Measurements from ENCODE around the gene EVX1. TPM values are rescaled to one million over a fixed set of nuclear protein-coding genes. Genes with fewer than 3 reads are reported as not detected.

Gene EVX1
- total RNA-seq, 1 experiment from 2014 or later = not detected

DNA sequence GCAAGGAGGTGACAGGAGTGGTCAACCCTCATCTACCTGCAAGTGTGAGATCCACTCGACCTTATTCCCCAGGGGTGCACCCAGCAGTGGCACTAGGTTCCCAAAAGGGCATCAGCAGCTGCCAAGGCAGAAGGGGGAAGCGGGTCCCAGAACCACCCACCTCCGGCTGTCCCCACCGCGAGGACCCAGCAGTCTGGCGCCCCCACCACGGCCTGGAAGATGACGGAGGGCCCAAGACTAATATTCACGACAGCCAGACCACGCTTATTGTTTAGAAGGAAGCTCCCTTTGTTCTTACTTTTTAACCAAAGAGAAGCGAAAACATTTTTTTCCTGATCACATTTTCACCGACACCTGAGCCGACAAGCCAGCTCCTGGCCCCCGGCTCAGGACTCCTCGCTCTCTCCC, 3.6 kb upstream of the EVX1 start:
- H3K4me3 ChIP-seq (ENCODE audit: low read length) = no peak overlapping the region
- no peaks in the 10 kb centered on the region for H3K27me3 ChIP-seq (ENCODE audit: low read length)
- no peak overlapping the region for H3K27ac ChIP-seq (ENCODE audit: low read length)
- H3K4me1 ChIP-seq (ENCODE audit: low read length) = no peaks in the 10 kb centered on the region
- DNase-seq = no peak
- no peak overlapping the region for H3K9ac ChIP-seq (ENCODE audit: low read length)
- no peaks in the 10 kb centered on the region; the same call in 1 of the 2 replicates for H4K20me1 ChIP-seq (ENCODE audit: insufficient read depth, low read depth, low read length)
- no peaks in the 10 kb centered on the region for H3K79me2 ChIP-seq (ENCODE audit: low read length)
- no peak overlapping the region for H2AFZ ChIP-seq (ENCODE audit: low read length)
- H3K9me3 ChIP-seq (ENCODE audit: low read length) = no peaks in the 10 kb centered on the region
- H3K36me3 ChIP-seq (ENCODE audit: insufficient read depth, low read length) = no peaks in the 10 kb centered on the region
- no peaks in the 10 kb centered on the region for H3K9me2 ChIP-seq (replicated peaks; ENCODE audit: insufficient read depth, low read length)
- no peak overlapping the region for H3K4me2 ChIP-seq (ENCODE audit: low read depth, low read length, poor library complexity, severe bottlenecking)

DNA sequence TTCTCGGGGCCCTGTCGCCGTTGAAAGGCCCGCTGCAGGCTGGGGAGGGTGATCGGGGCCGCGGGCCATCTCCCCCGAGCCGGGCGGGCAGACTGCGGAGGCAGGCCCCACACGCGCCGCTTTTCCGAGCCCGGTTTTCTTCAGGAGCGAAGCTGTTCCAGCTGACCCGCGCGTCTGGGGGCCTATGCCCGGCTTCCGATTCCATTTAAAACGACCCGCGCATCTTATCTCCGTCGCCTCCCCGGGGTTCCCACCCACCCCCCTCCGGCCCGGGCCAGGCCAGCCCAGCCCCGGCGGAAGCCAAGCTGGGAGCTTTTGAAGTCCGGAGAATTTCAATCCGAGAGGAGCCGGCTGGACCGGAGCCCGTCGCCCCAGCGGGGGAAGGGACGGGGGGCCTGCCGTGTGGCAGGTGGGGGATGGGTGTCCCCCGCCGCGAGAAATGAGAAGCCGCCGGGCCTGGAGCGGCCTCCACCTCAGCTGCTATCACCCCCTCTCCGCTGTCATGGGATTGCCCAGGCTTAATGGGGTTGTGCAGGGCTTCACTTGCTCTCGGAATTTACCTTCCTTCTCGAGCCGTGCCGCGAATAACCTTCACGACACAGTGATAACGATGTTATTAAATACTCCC, 3.1 kb upstream of the EVX1 start:
- H3K9me3 ChIP-seq (ENCODE audit: low read length) = no peaks in the 10 kb centered on the region
- no peak overlapping the region for H3K9ac ChIP-seq (ENCODE audit: low read length)
- H3K4me2 ChIP-seq (ENCODE audit: low read depth, low read length, poor library complexity, severe bottlenecking) = no peak overlapping the region
- no peaks in the 10 kb centered on the region for H3K4me1 ChIP-seq (ENCODE audit: low read length)
- no peak overlapping the region for H3K4me3 ChIP-seq (ENCODE audit: low read length)
- H3K27me3 ChIP-seq (ENCODE audit: low read length) = no peaks in the 10 kb centered on the region
- no peaks in the 10 kb centered on the region for H3K79me2 ChIP-seq (ENCODE audit: low read length)
- no peak overlapping the region for H3K27ac ChIP-seq (ENCODE audit: low read length)
- no peak overlapping the region for H2AFZ ChIP-seq (ENCODE audit: low read length)
- H3K36me3 ChIP-seq (ENCODE audit: insufficient read depth, low read length) = no peaks in the 10 kb centered on the region
- DNase-seq = no peak
- H3K9me2 ChIP-seq (replicated peaks; ENCODE audit: insufficient read depth, low read length) = no peaks in the 10 kb centered on the region
- H4K20me1 ChIP-seq (ENCODE audit: insufficient read depth, low read depth, low read length) = no peaks in the 10 kb centered on the region; the same call in 1 of the 2 replicates

DNA sequence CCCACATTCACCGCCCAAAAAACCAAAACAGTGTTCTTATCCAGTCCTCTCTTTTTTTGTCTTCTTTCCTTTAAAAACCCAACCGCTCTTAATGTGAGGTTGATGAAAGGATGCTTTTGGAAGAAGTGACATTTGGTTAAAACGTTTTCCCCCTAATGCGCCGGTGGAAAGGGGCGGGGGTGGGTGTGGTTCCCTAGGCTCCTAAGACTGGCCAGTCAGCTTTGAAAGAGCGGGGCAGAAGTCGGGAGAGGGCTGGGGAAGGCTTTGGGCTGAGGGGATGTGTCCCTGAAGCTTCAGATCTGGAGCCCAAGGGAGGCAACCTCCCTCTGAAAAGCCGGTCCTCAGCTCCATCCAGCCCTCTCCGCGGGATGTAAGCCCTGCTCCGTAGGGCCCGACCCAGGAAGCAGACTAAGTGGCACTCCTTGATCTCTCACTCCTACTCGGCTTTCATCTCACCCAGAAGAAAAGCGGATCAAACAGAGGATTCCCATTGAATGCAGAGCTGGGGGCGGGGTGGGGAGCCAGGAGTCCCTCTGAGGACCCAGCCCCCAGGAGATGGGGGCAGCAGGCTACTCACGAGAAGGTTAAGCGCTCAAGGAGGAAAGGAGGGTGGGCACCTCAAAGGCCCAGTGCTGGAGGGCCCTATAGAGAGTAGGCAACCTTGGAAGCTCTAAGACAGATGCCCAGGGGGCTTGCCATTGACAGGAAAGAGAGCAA, 2.4 kb upstream of the EVX1 start:
- no peaks in the 10 kb centered on the region for H3K9me2 ChIP-seq (replicated peaks; ENCODE audit: insufficient read depth, low read length)
- no peaks in the 10 kb centered on the region for H3K4me1 ChIP-seq (ENCODE audit: low read length)
- H2AFZ ChIP-seq (ENCODE audit: low read length) = no peak overlapping the region
- H3K79me2 ChIP-seq (ENCODE audit: low read length) = no peaks in the 10 kb centered on the region
- no peak for DNase-seq
- no peaks in the 10 kb centered on the region for H3K27me3 ChIP-seq (ENCODE audit: low read length)
- no peak overlapping the region for H3K27ac ChIP-seq (ENCODE audit: low read length)
- H3K4me3 ChIP-seq (ENCODE audit: low read length) = no peak overlapping the region
- no peaks in the 10 kb centered on the region for H3K36me3 ChIP-seq (ENCODE audit: insufficient read depth, low read length)
- no peaks in the 10 kb centered on the region; the same call in 1 of the 2 replicates for H4K20me1 ChIP-seq (ENCODE audit: insufficient read depth, low read depth, low read length)
- H3K9me3 ChIP-seq (ENCODE audit: low read length) = no peaks in the 10 kb centered on the region
- H3K9ac ChIP-seq (ENCODE audit: low read length) = no peak overlapping the region
- H3K4me2 ChIP-seq (ENCODE audit: low read depth, low read length, poor library complexity, severe bottlenecking) = no peak overlapping the region

DNA sequence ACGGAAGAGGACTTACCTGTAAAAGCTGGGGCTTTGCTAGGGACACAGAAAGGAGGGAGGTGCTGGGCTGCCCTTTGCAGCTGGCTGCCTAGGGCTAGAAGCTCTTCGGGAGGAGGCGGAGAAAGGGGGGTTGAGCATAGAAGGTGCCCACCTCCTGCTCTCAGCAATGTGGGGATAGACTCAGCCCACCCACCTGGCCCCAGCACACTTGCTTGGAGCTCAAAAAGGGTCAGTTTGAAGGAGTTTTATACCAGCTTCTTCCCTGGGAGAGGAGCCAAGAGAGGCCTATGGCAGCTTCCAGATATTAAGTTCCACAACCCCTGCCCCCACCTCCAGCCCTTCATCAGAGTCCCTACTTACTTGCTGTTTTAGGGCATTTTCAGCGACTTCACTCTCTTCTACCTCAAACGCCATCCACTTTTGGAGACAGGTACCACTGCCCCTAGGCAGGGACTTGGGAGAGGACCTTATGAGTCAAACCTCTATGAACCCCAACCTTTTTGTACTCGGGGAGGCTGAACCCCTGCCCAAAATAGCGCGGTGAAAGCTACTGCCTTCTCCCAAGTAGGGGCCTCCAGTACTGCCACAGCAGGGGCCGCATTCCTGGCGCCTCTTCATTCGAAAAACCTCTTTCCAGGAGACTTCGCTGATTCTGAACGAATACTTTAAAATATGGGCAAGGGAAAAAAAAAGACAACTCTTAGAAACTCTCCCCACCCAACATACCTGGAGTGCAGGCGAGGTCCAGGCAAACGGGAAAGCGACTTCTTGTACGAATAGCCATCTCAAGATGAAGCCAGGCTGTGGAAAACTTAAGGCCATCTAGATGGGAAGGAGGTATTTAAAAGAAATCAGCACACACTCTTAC, 1.2 kb upstream of the EVX1 start:
- Histone ChIP-seq H3K9me3 (ENCODE audit: low read length) (no peaks in the 10 kb centered on the region), H3K27me3 (ENCODE audit: low read length) (no peaks in the 10 kb centered on the region), H3K79me2 (ENCODE audit: low read length) (no peaks in the 10 kb centered on the region), H3K4me1 (ENCODE audit: low read length) (no peaks in the 10 kb centered on the region), H3K36me3 (ENCODE audit: insufficient read depth, low read length) (no peaks in the 10 kb centered on the region), H3K4me2 (ENCODE audit: low read depth, low read length, poor library complexity, severe bottlenecking) (no peak overlapping the region), H3K4me3 (ENCODE audit: low read length) (no peak overlapping the region), H3K9me2 (replicated peaks; ENCODE audit: insufficient read depth, low read length) (no peaks in the 10 kb centered on the region), H3K9ac (ENCODE audit: low read length) (no peak overlapping the region), H4K20me1 (ENCODE audit: insufficient read depth, low read depth, low read length) (no peaks in the 10 kb centered on the region; the same call in 1 of the 2 replicates), H2AFZ (ENCODE audit: low read length) (no peak overlapping the region), H3K27ac (ENCODE audit: low read length) (no peak overlapping the region)
- no peak for DNase-seq

DNA sequence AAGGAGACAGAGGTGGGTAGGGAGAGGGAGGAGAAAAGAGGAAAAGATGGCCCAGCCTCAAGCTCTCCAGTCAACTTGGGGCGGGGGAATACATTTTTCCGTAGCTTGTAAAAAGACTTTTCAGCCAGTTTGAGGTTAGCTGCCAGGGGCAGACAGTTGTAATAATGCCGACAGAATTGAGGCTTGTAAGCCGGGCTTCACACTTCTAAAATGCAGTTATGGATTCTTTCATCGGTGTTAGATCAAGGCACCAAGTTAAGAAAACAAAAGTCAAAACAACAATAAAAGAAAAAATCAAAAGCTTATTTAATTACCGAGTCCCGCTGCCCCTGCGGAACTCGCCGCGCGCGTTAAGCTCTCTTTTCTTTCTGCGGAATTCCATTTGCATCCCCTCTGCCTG, 448 bp upstream of the EVX1 start:
- no peak for DNase-seq
- no peaks in the 10 kb centered on the region for H3K4me1 ChIP-seq (ENCODE audit: low read length)
- H3K27ac ChIP-seq (ENCODE audit: low read length) = no peak overlapping the region
- H3K79me2 ChIP-seq (ENCODE audit: low read length) = no peaks in the 10 kb centered on the region
- H3K27me3 ChIP-seq (ENCODE audit: low read length) = no peaks in the 10 kb centered on the region
- no peak overlapping the region for H3K4me3 ChIP-seq (ENCODE audit: low read length)
- H4K20me1 ChIP-seq (ENCODE audit: insufficient read depth, low read depth, low read length) = no peaks in the 10 kb centered on the region; the same call in 1 of the 2 replicates
- H2AFZ ChIP-seq (ENCODE audit: low read length) = no peak overlapping the region
- H3K9me2 ChIP-seq (replicated peaks; ENCODE audit: insufficient read depth, low read length) = no peaks in the 10 kb centered on the region
- H3K9me3 ChIP-seq (ENCODE audit: low read length) = no peaks in the 10 kb centered on the region
- H3K36me3 ChIP-seq (ENCODE audit: insufficient read depth, low read length) = no peaks in the 10 kb centered on the region
- no peak overlapping the region for H3K9ac ChIP-seq (ENCODE audit: low read length)
- H3K4me2 ChIP-seq (ENCODE audit: low read depth, low read length, poor library complexity, severe bottlenecking) = no peak overlapping the region

DNA sequence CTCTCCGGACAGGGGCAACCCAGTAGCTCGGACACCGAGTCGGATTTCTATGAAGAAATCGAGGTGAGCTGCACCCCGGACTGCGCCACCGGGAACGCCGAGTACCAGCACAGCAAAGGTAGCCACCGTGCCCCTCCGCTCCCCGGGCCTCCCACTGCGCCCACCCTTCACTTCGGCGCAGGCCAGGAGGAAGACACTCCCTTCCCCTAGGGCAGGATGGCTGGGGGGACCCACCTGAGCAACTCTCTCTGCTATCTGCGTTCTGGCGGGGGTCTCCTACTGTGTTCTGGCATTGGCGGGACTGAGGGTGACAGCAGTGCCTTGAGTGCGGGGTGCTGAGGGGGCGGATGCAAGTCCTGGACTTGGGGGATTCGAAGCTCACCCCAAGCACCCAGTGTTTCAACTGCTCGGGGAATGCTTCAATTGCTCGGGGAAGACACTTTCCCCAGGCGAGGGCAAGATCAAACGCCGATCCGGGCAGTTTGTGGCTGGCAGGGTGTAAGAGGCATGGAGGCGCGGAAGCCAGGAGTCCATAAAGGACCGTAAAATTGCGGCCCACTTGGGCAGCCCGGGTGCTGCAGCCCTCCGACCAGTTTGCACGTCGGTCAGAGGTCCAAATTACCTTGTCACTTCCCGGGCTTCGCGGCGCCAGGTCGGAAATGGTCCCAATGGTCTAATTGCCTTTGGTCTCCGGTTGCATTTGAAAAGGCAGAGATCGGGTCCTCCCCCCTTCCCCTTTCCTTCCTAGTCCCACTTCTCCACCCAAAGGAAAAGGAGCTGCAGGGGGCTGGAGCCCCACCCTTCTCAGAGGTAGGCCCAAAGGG, 950 bp downstream of the EVX1 start:
- H3K36me3 ChIP-seq (ENCODE audit: insufficient read depth, low read length) = no peaks in the 10 kb centered on the region
- DNase-seq = no peak
- no peaks in the 10 kb centered on the region; the same call in 1 of the 2 replicates for H4K20me1 ChIP-seq (ENCODE audit: insufficient read depth, low read depth, low read length)
- peaks cover under 1% of the 10 kb centered on the region; the same call in 1 of the 2 replicates for H3K4me1 ChIP-seq (ENCODE audit: low read length)
- no peaks in the 10 kb centered on the region for H3K9me2 ChIP-seq (replicated peaks; ENCODE audit: insufficient read depth, low read length)
- no peak overlapping the region for H3K9ac ChIP-seq (ENCODE audit: low read length)
- no peaks in the 10 kb centered on the region for H3K27me3 ChIP-seq (ENCODE audit: low read length)
- H3K27ac ChIP-seq (ENCODE audit: low read length) = no peak overlapping the region
- no peaks in the 10 kb centered on the region for H3K79me2 ChIP-seq (ENCODE audit: low read length)
- H2AFZ ChIP-seq (ENCODE audit: low read length) = no peak overlapping the region
- H3K4me3 ChIP-seq (ENCODE audit: low read length) = no peak overlapping the region
- H3K4me2 ChIP-seq (ENCODE audit: low read depth, low read length, poor library complexity, severe bottlenecking) = no peak overlapping the region
- H3K9me3 ChIP-seq (ENCODE audit: low read length) = no peaks in the 10 kb centered on the region

DNA sequence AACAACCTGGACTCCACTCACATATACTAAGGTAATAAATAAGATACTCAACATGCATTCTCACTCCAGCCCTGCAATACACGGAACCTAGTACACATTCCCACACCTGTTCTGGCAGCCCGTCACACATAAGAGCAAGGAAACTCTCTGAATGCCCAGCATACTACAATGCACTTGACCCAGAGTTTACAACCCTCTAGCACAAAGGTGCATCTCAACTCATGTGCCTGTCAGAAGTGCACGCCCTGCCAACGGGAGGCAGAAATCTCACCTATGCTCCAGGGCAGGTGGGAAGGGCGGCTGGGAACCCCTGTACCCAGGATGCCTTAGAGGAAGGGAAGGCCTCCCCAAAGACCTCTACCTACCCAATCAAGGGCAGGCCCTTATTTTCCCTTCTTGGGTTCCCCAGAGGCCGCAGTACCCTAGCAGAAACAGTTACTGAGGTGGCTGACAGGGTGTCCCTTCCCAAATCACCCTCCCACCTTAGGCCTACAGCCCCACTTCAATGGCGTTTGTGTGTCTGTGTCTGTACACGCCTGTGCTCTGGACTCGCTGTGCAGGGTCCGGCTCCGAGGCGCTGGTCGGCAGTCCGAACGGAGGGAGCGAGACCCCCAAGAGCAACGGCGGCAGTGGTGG, 2.0 kb downstream of the EVX1 start:
- H3K9me2 ChIP-seq (replicated peaks; ENCODE audit: insufficient read depth, low read length) = no peaks in the 10 kb centered on the region
- no peak overlapping the region for H3K27ac ChIP-seq (ENCODE audit: low read length)
- no peaks in the 10 kb centered on the region for H3K9me3 ChIP-seq (ENCODE audit: low read length)
- H3K36me3 ChIP-seq (ENCODE audit: insufficient read depth, low read length) = no peaks in the 10 kb centered on the region
- H4K20me1 ChIP-seq (ENCODE audit: insufficient read depth, low read depth, low read length) = no peaks in the 10 kb centered on the region
- H3K27me3 ChIP-seq (ENCODE audit: low read length) = no peaks in the 10 kb centered on the region
- peaks cover 9% of the 10 kb centered on the region for H3K4me1 ChIP-seq (ENCODE audit: low read length)
- H3K4me2 ChIP-seq (ENCODE audit: low read depth, low read length, poor library complexity, severe bottlenecking) = no peak overlapping the region
- H2AFZ ChIP-seq (ENCODE audit: low read length) = no peak overlapping the region
- no peaks in the 10 kb centered on the region for H3K79me2 ChIP-seq (ENCODE audit: low read length)
- no peak overlapping the region for H3K4me3 ChIP-seq (ENCODE audit: low read length)
- DNase-seq = no peak
- H3K9ac ChIP-seq (ENCODE audit: low read length) = no peak overlapping the region
